Erythroblast (primary cell): Measurements from ENCODE around the gene MTLN.
"Not testable (repeated sequence)": the region's sequence is repeated elsewhere in the genome, so short reads cannot be mapped to it uniquely, and the experiment has no call there.

Experiments
- GATA1 ChIP-seq: IDR thresholded peaks from 2 replicates; pipeline ENCODE4 v1.6.1; 2011; ENCODE audit warnings: low read depth, mild to moderate bottlenecking, control low read depth, low read length, moderate library complexity
- POLR2A ChIP-seq: IDR thresholded peaks from 2 replicates; pipeline ENCODE4 v1.6.1; 2011; ENCODE audit warnings: mild to moderate bottlenecking, low read length

- not testable (repeated sequence) for TF ChIP-seq POLR2A, GATA1
These were observed 22.2 kb upstream of the MTLN start for GRCh38 chr2:110234514-110234913.
